Skeletal muscle tissue (tissue), 4 donors: ENCODE measurements around the gene PRKAR2A. TPM values are rescaled to one million over a fixed set of nuclear protein-coding genes. Genes with fewer than 3 reads are reported as not detected.
"Not testable (repeated sequence)": the region's sequence is repeated elsewhere in the genome, so short reads cannot be mapped to it uniquely, and the experiment has no call there.

Experiments
- H3K27ac ChIP-seq: one replicate; pipeline ENCODE4 v1.7.0; 2013; ENCODE audit warnings: mild to moderate bottlenecking, low read depth, low read length, inconsistent platforms
- H3K27me3 ChIP-seq, 3 donors: one replicate each; pipeline ENCODE4 v1.7.0; 2013; ENCODE audit warnings: low read length in 3 of 3; ENCODE audit not compliant: control insufficient read depth in 3 of 3, insufficient read depth in 3 of 3
- H3K36me3 ChIP-seq, 3 donors: one replicate each; pipeline ENCODE4 v1.7.0; 2013; ENCODE audit warnings: low read length in 3 of 3; ENCODE audit not compliant: control insufficient read depth in 3 of 3, insufficient read depth in 3 of 3
- H3K4me1 ChIP-seq, 3 donors: one replicate each; pipeline ENCODE4 v1.7.0; 2013; ENCODE audit warnings: low read length in 3 of 3, mild to moderate bottlenecking in 3 of 3; ENCODE audit not compliant: control insufficient read depth in 3 of 3, insufficient read depth in 3 of 3
- H3K4me3 ChIP-seq, 3 donors: one replicate each; pipeline ENCODE4 v1.7.0; 2013; ENCODE audit warnings: low read length in 3 of 3
- H3K9ac ChIP-seq, 3 donors: one replicate each; pipeline ENCODE4 v1.7.0; 2013; ENCODE audit warnings: low read length in 3 of 3, mild to moderate bottlenecking in 3 of 3, moderate library complexity in 2 of 3, low read depth in 1 of 3
- H3K9me3 ChIP-seq, 3 donors: one replicate each; pipeline ENCODE4 v1.7.0; 2013; ENCODE audit warnings: low read length in 3 of 3; ENCODE audit not compliant: control insufficient read depth in 3 of 3
- total RNA-seq: library from RNA; depleted of rRNA; stranded (reverse); fragments of >200 nt; gene quantifications from one replicate; pipeline ENCODE4 v1.2.3, GENCODE V29; 2014
- donor health status: Osteomylitis.

The PRKAR2A gene
- total RNA-seq, 1 donor from 2014 or later, result 26.6 TPM

GRCh38 chr3:48819234-48820221, 28.1 kb downstream of the PRKAR2A start:
- H3K9me3 ChIP-seq, result no peaks in the 10 kb centered on the region
- H3K4me3 ChIP-seq, result no peak overlapping the region
- no peaks in the 10 kb centered on the region for H3K27me3 ChIP-seq
- H3K27ac ChIP-seq, result no peak overlapping the region
- H3K9ac ChIP-seq, result no peak overlapping the region
- H3K36me3 ChIP-seq, result no peaks in the 10 kb centered on the region
- H3K4me1 ChIP-seq, result peaks cover 18 to 20% (median 18%) of the 10 kb centered on the region in 3 donors

- H3K27ac ChIP-seq, result no peak overlapping the region
- peaks cover 0 to 4% (median 0%) of the 10 kb centered on the region in 3 donors for H3K4me1 ChIP-seq
- H3K27me3 ChIP-seq, result no peaks in the 10 kb centered on the region
- H3K9me3 ChIP-seq, result no peaks in the 10 kb centered on the region
- no peaks in the 10 kb centered on the region for H3K36me3 ChIP-seq
- H3K9ac ChIP-seq, result no peak overlapping the region
- no peak overlapping the region for H3K4me3 ChIP-seq
Observed at GRCh38 chr3:48811524-48811923, 36.1 kb downstream of the PRKAR2A start.

- Histone ChIP-seq H3K27ac (no peak overlapping the region), H3K4me3 (no peak overlapping the region), H3K9ac (no peak overlapping the region), H3K36me3 (peaks cover 0 to 2% (median 0%) of the 10 kb centered on the region in 3 donors), H3K4me1 (peaks cover 0 to 4% (median 0%) of the 10 kb centered on the region in 3 donors), H3K27me3 (no peaks in the 10 kb centered on the region), H3K9me3 (no peaks in the 10 kb centered on the region)
Observed at GRCh38 chr3:48804930-48805329, 42.7 kb downstream of the PRKAR2A start.

DNA sequence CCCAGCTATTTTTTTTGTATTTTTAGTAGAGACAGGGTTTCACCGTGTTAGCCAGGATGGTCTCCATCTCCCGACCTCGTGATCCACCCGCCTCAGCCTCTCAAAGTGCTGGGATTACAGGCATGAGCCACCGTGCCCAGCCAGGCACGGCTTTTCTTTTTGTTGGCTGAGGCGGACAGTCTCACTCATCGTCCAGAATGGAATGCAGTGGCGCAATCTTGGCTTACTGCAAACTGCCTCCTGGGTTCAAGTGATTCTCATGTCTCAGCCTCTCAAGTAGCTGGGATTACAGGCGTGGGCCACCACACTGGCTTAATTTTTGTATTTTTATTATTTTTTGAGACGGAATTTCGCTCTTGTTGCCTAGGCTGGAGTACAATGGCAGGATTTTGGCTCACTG, 46.8 kb downstream of the PRKAR2A start:
- not testable (repeated sequence) for H3K9me3 ChIP-seq, H3K36me3 ChIP-seq, H3K27ac ChIP-seq, H3K4me3 ChIP-seq, H3K27me3 ChIP-seq, H3K9ac ChIP-seq, H3K4me1 ChIP-seq

- Histone ChIP-seq H3K27me3 (no peaks in the 10 kb centered on the region), H3K36me3 (peaks cover 0 to 2% (median 0%) of the 10 kb centered on the region in 3 donors)
Observed at GRCh38 chr3:48798998-48799397, 48.7 kb downstream of the PRKAR2A start.

GRCh38 chr3:48797626-48798025, 50.0 kb downstream of the PRKAR2A start:
- Histone ChIP-seq H3K9ac (no peak overlapping the region), H3K36me3 (peaks cover 0 to 8% (median 5%) of the 10 kb centered on the region in 3 donors), H3K27me3 (no peaks in the 10 kb centered on the region), H3K4me1 (peaks cover 0 to 9% (median 0%) of the 10 kb centered on the region in 3 donors), H3K27ac (no peak overlapping the region), H3K9me3 (no peaks in the 10 kb centered on the region), H3K4me3 (no peak overlapping the region)

More at GRCh38 chr3:48798998-48799397, 48.7 kb downstream of the PRKAR2A start:
- Histone ChIP-seq H3K27ac (no peak overlapping the region), H3K9ac (no peak overlapping the region), H3K9me3 (no peaks in the 10 kb centered on the region), H3K4me1 (peaks cover 0 to 9% (median 0%) of the 10 kb centered on the region in 3 donors), H3K4me3 (no peak overlapping the region)

DNA sequence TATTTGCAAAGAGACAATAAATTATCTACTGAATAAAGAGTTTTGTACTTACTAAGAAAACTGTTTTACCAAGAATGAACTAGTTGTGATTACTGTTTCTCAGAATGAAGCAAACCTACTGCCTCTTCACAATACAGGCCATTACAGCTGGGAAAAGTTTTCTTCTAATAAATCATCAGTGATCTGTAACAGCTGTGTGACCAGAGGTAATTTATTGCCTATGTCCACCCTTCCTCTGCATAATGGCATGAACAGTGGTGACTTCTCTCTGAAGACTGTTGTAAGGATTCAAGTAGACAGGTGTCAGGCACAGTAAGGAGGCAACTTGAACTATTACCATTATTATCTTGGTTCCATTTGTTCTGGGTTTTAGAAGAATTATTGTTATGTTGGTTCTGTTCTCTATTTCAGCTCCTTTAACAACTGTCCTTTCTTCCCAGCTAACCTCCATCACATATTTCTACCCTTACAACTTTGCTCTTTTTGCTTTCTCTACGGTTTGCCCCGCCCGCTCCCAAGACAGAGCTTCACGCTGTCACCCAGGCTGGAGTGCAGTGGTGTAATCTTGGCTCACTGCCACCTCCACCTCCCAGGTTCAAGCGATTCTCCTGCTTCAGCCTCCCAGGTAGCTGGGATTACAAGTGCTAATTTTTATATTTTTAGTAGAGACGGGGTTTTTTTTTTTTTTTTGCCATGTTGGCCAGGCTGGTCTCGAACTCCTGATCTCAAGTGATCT, 51.5 kb downstream of the PRKAR2A start:
- Histone ChIP-seq H3K9me3 (no peaks in the 10 kb centered on the region), H3K4me3 (no peak overlapping the region), H3K4me1 (peaks cover 0 to 9% (median 0%) of the 10 kb centered on the region in 3 donors), H3K27ac (no peak overlapping the region), H3K9ac (no peak overlapping the region), H3K27me3 (no peaks in the 10 kb centered on the region), H3K36me3 (peaks cover 0 to 8% (median 5%) of the 10 kb centered on the region in 3 donors)

- H3K9ac ChIP-seq, H3K4me3 ChIP-seq, H3K4me1 ChIP-seq, H3K27ac ChIP-seq, H3K27me3 ChIP-seq, H3K9me3 ChIP-seq: not testable (repeated sequence)
- peaks cover 0 to 16% (median 14%) of the 10 kb centered on the region in 3 donors for H3K36me3 ChIP-seq
Observed at GRCh38 chr3:48793484-48793883, 54.2 kb downstream of the PRKAR2A start.

DNA sequence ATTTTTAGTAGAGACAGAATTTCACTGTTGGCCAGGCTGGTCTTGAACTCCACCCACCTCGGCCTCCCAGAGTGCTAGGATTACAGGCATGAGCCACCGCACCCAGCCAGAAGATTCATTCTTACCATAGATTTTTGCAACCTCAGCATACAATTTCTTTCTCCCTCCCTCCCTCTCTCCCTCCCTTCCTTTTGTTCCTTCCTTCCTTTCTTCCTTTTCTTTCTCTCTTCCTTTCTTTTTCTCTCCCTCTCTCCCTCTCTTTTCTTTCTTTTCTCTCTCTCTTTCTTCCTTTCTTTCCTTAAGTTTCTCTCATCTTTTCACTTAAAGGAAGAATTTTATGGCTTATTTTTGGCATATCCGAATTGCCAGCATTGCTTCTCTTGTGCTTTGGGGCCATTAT, 58.0 kb downstream of the PRKAR2A start:
- Histone ChIP-seq H3K9ac (no peak overlapping the region), H3K27ac (no peak overlapping the region), H3K4me3 (no peak overlapping the region), H3K27me3 (no peaks in the 10 kb centered on the region), H3K9me3 (no peaks in the 10 kb centered on the region), H3K4me1 (peaks cover 0 to under 1% (median under 1%) of the 10 kb centered on the region in 3 donors), H3K36me3 (peaks cover 0 to 16% (median 13%) of the 10 kb centered on the region in 3 donors)
